Ureter (tissue), 1 donor: Measurements from ENCODE around the gene RBMY1J. TPM values are rescaled to one million over a fixed set of nuclear protein-coding genes. Genes with fewer than 3 reads are reported as not detected.
"Not testable (repeated sequence)": the region's sequence is repeated elsewhere in the genome, so short reads cannot be mapped to it uniquely, and the experiment has no call there.

Source experiments
- DNase-seq: peaks from one replicate; pipeline ENCODE4 v3.0.0-alpha.2; 2020; ENCODE audit warnings: low spot score
- total RNA-seq: library from RNA; stranded (reverse); gene quantifications from one replicate; pipeline ENCODE4 v1.2.4, GENCODE V29; 2023
- donor health status: DM: yes; HTN: yes; CAD: no.

The RBMY1J gene
- not detected for total RNA-seq

DNA sequence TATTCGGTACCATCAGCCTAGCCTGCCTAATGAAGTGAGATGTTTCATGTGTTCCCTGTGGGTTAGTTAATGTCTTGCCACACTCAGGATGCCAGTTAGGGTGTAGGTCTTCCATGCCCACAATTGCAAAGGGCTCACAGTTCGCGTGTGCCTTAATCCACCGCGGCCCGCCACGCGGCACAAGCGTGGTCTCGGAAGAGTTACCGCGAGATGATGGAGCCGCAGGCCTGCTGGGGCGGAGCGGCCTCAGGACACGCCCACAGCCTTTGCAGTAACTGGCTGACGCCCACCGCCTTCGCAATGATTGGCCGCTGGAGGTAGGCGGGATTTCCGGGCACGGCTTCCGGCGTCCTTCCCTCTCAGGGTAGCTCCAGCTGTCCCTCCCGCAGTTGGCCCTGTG lies at the start of gene RBMY1J:
Gene RBMY1J, plus strand, starts transcription at position 301 of the 400 bp plus-strand sequence. CDS start 2,038 bp downstream, outside the sequence.
- DNase-seq = not testable (repeated sequence)

DNA sequence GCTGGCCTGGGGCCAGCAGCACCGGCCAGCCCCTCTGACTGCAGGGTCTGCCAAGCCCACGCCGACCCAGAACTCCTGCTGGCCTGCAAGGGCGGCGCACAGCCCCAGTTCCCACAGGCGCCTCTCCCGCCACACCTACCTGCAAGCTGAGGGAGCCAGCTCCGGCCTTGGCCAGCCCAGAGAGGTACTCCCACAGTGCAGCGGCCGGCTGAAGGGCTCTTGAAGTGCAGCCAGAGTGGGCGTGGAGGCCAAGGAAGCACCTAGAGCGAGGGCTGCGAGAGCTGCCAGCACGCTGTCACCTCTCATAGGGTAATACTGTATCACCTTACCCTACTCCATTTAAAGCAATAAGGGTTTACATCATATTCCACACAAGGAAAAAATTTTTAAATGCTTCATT lies 35.8 kb upstream of the RBMY1J start:
- no peak for DNase-seq

DNA sequence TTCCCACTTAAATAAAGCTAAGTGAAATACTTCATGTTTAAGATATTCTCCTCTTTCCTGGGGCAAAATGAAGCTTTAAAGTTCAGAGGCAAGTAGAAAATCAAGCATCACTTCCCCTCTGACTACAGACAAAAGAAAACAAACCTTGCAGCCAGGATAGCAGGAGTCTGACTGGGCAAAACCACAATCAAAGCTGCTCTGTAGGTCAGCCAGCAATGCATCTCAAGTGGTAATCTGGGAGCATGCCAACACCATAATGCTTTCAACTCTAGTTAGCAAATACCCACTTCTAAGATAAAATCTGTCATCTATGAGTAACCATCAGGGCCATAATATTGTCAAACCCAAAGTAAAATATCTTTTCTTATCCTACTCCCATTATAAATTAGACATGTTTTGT lies 32.6 kb upstream of the RBMY1J start:
- no peak for DNase-seq

DNA sequence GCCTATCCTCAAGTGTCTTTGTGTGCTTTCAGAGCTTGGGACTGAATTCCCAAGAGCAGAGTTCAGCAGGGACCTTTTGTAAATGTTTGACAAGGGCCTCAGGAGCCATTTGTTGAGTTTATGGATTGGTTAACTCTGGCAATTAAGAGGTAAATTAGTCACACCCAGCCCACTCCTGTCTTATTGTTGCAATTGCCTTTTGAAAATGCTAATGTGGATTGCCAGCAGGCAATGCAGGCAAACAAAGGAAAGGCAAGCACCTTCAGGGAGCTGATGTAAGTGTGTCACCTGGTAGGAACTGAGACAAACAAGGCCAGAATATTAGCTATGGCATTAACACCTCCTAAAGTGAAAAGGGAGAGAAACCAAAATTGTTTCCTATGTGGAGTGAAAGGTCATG lies 29.7 kb upstream of the RBMY1J start:
- DNase-seq = no peak

DNA sequence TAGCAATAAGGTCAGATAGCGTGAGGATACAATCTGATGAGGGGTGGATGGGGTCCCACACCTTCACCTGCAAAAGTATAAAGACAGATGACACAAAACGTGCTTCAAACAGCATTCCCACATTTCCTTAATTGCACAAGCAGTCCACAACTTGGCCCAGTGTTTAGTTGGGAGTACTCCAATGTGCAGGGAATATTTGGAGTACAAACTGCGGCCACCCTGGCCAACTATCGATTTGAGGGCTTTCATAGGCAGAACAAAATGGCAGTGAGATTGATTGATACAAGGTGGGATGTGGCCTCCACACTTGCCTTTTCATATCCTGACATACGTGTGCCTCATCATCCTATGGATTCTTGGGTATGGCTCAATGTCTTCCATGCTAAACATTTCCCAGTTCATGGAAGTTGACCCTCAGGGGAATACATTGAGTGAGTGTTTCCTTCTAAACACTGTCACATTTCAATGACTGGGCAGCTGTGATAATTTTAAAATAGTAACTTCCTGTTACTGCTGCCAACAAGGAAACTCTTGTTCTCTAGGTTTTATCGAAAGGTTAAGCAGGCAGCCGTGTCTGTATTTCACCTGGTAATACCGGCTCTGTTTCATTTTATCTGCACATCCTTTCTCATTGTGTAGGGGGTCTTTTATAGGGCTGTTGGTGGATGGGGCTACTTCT lies 41.6 kb downstream of the RBMY1J start:
- not testable (repeated sequence) for DNase-seq

DNA sequence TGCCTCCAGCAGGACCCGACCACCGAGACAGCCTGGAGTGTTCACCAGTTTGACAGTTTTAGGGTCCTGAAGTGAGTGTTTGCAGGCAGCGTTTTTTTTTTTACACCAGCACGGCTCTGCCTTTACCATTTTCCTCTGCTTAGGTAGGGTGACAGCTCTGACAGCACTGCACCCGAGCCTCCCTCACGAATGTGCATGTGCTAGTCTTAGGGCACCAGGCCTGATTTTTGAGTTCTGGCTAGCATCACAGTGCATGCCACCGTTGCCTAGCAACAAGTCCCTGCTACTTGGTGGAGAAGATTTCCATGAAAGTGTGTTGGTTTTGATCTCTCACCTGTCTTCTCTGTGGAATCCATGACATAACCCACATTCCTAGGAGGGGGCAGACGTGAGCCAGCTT lies 52.3 kb downstream of the RBMY1J start:
- DNase-seq = not testable (repeated sequence)

DNA sequence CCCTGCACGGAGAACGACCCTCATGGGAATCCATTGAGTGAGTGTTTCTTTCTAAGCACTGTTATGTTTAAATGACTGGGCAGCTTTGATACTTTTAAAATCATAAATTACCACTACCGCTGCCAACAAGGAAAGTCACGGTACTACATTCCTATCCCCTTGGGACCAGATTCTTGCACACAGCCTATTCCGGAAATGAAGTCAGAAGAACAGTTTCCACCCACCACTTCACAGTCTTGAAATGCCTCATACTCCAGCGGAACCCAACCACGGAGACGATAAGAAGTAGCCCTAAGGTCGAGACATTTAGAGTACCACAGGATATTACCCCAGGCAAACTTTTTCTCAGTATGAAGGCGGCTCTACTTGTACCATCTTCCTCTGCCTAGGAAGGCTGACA lies 58.8 kb downstream of the RBMY1J start:
- not testable (repeated sequence) for DNase-seq

Other genes with a start within 250 kb of the RBMY1J start
- not detected for gene RBMY1F, start 220.5 kb upstream of the RBMY1J start, total RNA-seq